HepG2 (cell line): ENCODE measurements around the gene ADPRHL1.

Source experiments
- E2F1 ChIP-seq: sonication (generic); formaldehyde crosslinking; IDR thresholded peaks from 2 replicates; pipeline ENCODE4 v1.5.0; 2020; ENCODE audit warnings: missing genetic modification reagents
- HNRNPK ChIP-seq: fragments of 200-400 bp; formaldehyde crosslinking; IDR thresholded peaks from 2 replicates; pipeline ENCODE4 v1.6.1; 2018; ENCODE audit warnings: low read length, low read depth, moderate library complexity, mild to moderate bottlenecking; ENCODE audit not compliant: poor library complexity, severe bottlenecking
- NFYB ChIP-seq: sonication (generic); formaldehyde crosslinking; IDR thresholded peaks from 2 replicates; pipeline ENCODE4 v1.4.0; 2020; ENCODE audit warnings: missing genetic modification reagents
- POLR2AphosphoS5 ChIP-seq: IDR thresholded peaks from 2 replicates; pipeline ENCODE4 v1.6.1; 2012; ENCODE audit warnings: low read depth, low read length
- ZNF230 ChIP-seq: sonication (generic); formaldehyde crosslinking; IDR thresholded peaks from 2 replicates; pipeline ENCODE4 v1.4.0; 2020; ENCODE audit warnings: mild to moderate bottlenecking, missing genetic modification reagents
- ZNF546 ChIP-seq: sonication (generic); formaldehyde crosslinking; conservative IDR thresholded peaks from 2 replicates; pipeline ENCODE4 v1.8.1; 2023; ENCODE audit warnings: mild to moderate bottlenecking, missing genetic modification reagents
- ZNF615 ChIP-seq: sonication (generic); formaldehyde crosslinking; IDR thresholded peaks from 2 replicates; pipeline ENCODE4 v1.5.0; 2020; ENCODE audit warnings: mild to moderate bottlenecking, missing genetic modification reagents, borderline replicate concordance

- TF ChIP-seq HNRNPK (no peak), E2F1 (CRISPR knock-in tag) (no peak), ZNF615 (CRISPR knock-in tag) (no peak), ZNF230 (CRISPR knock-in tag) (no peak), POLR2AphosphoS5 (no peak), ZNF546 (no peak), NFYB (no peak)
Measured at GRCh38 chr13:113404366-113404722, 48.9 kb downstream of the ADPRHL1 start.
